ENCODE data around the gene UGT2B11.
"Not testable (repeated sequence)": the region's sequence is repeated elsewhere in the genome, so short reads cannot be mapped to it uniquely, and the experiment has no call there.

Gene UGT2B11

DNA sequence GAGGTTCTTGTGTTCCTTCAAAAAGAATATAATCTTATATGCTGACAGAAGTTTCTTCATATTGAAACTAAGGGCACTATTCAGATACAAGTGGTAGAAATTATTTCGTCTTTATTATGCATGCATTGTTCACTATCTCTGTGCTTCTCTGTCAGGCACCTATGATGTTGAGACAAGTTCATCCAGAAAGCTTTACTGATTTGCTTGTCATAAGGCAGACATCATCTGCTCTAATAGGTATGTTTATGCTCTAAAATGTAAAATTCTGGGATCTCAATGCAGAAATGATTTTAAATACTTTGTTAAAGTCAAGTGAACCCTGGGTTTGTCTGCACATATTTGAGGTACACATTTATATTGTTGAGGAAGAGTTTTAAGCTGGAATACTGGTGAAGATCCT is 3.6 kb downstream of the UGT2B11 start:
- no peak for DNase-seq (ENCODE audit: low read depth)
- no peak overlapping the region for H3K4me3 ChIP-seq (ENCODE audit: control insufficient read depth, low read depth, low read length)
- TF ChIP-seq, protein P1, sequence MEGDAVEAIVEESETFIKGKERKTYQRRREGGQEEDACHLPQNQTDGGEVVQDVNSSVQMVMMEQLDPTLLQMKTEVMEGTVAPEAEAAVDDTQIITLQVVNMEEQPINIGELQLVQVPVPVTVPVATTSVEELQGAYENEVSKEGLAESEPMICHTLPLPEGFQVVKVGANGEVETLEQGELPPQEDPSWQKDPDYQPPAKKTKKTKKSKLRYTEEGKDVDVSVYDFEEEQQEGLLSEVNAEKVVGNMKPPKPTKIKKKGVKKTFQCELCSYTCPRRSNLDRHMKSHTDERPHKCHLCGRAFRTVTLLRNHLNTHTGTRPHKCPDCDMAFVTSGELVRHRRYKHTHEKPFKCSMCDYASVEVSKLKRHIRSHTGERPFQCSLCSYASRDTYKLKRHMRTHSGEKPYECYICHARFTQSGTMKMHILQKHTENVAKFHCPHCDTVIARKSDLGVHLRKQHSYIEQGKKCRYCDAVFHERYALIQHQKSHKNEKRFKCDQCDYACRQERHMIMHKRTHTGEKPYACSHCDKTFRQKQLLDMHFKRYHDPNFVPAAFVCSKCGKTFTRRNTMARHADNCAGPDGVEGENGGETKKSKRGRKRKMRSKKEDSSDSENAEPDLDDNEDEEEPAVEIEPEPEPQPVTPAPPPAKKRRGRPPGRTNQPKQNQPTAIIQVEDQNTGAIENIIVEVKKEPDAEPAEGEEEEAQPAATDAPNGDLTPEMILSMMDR (IDR thresholded peaks at IDR 0.05; ENCODE audit: control insufficient read depth, insufficient read depth, low read depth, low read length, missing control alignments), result no peak

DNA sequence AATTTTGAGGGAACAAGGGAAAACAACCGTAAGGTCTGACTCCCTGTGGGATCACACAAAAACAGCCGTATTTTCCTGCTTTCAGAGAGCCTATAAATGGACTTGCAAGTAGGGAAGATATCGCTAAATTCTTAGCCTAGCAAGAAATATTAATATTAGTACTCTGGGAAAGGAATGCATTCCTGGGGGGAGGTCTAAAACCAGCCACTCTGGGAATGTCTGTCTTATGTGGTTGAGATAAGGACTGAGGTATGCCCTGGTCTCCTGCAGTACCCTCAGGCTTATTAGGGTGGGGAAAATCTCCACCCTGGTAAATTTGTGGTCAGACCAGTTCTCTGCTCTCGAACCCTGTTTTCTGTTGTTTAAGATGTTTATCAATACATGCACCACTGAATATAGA is 16.0 kb downstream of the UGT2B11 start:
- H3K4me3 ChIP-seq (ENCODE audit: control insufficient read depth, low read depth, low read length); DNase-seq (ENCODE audit: low read depth): not testable (repeated sequence)

DNA sequence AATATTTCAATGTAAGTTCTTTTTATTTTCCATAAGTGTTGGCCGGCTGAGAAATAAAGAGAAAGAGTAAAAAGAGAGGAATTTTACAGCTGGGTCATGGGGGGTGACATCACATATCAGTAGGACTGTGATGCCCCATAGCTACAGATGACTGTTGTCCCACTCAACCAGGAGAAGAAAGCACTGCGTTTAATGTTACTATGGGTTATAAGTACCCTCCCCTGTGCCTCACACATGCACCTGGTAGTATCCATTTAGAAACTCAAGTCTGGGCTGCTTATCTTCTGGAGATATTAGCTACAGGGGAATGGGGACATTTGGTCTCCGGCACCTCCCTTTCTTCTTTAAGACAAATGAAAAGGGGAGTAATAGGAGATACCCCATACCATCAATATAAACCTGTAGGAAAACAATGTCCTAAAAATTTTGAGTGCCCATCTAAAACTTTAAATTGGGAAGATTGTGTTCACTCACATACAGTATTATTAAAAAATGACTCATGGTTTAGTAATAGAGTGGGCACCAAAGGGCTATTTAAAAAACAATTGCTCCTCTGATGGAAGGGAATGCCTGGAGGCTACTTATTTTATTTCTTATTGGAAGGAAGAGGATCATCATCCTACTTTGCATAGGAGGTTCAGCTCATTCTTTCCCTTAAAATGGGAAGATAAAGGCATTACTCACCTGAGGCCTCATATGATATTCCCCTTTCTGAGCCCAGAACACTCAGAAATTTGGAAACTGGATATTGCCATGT is 18.2 kb downstream of the UGT2B11 start:
- no peak overlapping the region for H3K4me3 ChIP-seq (ENCODE audit: control insufficient read depth, low read depth, low read length)
- TF ChIP-seq, protein P1 (IDR thresholded peaks at IDR 0.05; ENCODE audit: control insufficient read depth, insufficient read depth, low read depth, low read length, missing control alignments), result no peak
- no peak for DNase-seq (ENCODE audit: low read depth)

DNA sequence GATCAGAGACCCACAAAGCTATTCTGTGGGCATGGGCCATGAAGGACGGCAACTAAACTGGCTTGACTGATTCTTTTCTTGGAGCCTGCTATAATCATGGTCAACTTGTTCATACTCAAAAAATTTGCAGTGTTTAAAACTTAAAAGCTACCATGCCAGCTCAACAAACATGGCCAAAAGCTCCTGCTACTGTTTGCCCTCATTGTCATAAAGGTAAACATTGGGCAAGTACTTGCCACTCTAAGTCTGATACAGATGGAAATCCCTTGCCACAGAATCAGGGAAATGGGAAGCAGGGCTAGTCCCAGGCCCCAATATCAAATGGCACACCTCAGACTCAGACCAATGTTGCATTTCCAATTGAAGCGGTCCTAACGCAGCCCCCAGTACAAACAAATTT is 20.4 kb downstream of the UGT2B11 start:
- no peak for DNase-seq (ENCODE audit: low read depth)
- TF ChIP-seq, protein P1 (IDR thresholded peaks at IDR 0.05; ENCODE audit: control insufficient read depth, insufficient read depth, low read depth, low read length, missing control alignments), result no peak
- no peak overlapping the region for H3K4me3 ChIP-seq (ENCODE audit: control insufficient read depth, low read depth, low read length)

DNA sequence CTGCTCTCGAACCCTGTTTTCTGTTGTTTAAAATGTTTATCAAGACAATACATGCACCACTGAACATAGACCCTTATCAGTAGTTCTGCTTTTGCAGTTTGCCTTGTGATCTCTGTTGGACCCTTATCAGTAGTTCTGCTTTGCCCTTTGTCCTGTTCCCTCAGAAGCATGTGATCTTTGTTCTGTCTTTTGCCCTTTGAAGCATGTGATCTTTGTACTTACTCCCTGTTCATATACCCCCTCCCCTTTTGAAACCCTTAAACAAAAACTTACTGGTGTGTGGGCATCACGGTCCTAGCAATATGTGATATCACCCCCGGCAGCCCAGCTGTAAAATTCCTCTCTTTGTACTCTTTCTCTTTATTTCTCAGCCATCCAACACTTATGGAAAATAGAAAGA is 22.6 kb downstream of the UGT2B11 start:
- H3K4me3 ChIP-seq (ENCODE audit: control insufficient read depth, low read depth, low read length); DNase-seq (ENCODE audit: low read depth): not testable (repeated sequence)

DNA sequence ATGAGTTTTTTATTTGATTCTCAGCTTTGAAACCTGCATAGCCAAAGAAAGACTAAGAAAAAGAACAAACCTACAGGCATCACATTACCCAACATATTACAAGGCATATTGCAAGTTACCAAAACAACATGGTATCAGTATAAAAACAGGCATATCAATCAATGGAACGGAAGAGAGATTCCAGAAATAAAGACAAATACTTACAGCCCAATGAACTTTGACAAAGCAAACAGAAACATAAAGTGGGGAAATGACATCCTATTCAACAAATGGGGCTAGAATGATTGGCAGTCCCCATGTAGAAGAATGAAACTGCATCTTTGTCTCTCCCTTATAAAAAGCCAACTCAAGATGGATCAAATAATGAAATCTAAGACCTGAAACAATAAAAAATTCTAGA is 23.9 kb downstream of the UGT2B11 start:
- DNase-seq (ENCODE audit: low read depth); H3K4me3 ChIP-seq (ENCODE audit: control insufficient read depth, low read depth, low read length): not testable (repeated sequence)

DNA sequence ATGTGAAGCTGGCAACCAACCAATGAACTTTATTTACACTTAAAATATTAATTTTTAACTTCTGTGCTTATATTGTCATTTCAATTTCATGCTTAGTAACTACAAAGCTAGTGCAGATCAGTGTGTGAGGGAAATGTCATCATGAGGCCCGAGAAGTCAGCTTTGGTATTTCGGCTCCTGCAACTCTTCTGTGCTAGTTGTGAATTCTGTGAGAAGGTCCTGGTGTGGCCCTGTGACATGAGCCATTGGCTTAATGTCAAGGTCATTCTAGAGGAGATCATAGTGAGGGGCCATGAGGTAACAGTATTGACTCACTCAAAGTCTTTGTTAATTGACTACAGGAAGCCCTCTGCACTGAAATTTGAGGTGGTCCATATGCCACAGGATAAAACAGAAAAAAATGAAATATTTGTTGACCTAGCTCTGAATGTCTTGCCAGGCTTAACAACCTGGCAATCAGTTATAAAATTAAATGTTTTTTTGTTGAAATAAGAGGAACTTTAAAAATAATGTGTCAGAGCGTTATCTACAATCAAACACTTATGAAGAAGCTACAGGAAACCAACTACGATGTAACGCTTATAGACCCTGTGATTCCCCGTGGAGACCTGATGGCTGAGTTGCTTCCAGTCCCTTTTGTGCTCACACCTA is 32.9 kb downstream of the UGT2B11 start:
- not testable (repeated sequence) for H3K4me3 ChIP-seq (ENCODE audit: control insufficient read depth, low read depth, low read length); DNase-seq (ENCODE audit: low read depth)

DNA sequence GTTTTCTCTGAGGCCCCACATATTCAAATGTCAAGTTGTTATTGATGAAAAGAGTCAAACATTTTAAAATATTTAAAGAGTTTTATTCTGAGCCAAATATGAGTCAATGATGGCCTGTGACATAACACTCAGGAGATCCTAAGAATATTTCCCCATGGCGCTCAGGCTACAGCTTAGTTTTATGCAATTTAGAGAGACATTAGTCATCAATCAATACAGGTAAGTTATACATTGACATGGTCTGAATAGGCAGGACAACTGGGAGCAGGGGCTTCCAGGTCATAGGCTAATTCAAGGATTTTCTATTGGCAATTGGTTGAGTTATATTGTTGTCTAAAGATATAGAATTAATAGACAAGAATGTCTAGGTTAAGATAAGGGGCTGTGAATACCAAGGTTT is 34.7 kb downstream of the UGT2B11 start:
- not testable (repeated sequence) for H3K4me3 ChIP-seq (ENCODE audit: control insufficient read depth, low read depth, low read length); DNase-seq (ENCODE audit: low read depth)

DNA sequence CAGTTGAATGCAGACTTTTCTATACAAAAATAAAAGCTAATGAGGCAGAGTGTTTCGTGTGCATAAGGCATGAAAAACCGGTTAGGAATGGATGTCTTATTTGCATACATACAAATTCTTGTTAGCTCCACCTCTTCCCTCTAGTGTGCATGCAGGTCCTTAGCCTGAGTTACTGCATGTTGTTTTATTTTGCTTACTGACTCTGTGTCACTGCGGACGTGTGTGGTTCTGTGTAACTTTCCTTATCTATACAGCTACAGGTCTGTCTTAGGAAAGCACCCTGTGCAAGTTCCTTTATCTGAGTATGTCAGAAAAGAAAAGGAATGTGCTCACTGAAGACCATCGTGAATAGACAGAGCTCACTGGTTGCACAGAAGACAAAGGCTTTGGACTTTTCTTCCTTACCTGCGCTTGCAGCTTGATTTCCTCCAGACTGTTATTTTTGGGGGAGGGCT is 35.8 kb downstream of the UGT2B11 start:
- not testable (repeated sequence) for DNase-seq (ENCODE audit: low read depth); H3K4me3 ChIP-seq (ENCODE audit: control insufficient read depth, low read depth, low read length)
